SK-N-MC (cell line): ENCODE data around the gene PDZK1.
"Not testable (repeated sequence)": the region's sequence is repeated elsewhere in the genome, so short reads cannot be mapped to it uniquely, and the experiment has no call there.

Source experiments
- EZH2 ChIP-seq: fragments of 200-600 bp; sonication (generic); IDR thresholded peaks from one replicate; pipeline ENCODE4 v1.6.1; 2017; ENCODE audit warnings: antibody characterized with exemption
- POLR2AphosphoS5 ChIP-seq: IDR thresholded peaks from 2 replicates; pipeline ENCODE4 v1.6.1; 2012; ENCODE audit warnings: mild to moderate bottlenecking, low read depth, low read length, borderline replicate concordance

GRCh38 chr1:145718465-145718864, 11.3 kb upstream of the PDZK1 start:
- TF ChIP-seq EZH2, POLR2AphosphoS5: not testable (repeated sequence)
